Coronary artery (tissue), 2 donors: ENCODE results near the gene ABCA8.
"Not testable (repeated sequence)": the region's sequence is repeated elsewhere in the genome, so short reads cannot be mapped to it uniquely, and the experiment has no call there.

Experiments used
- DNase-seq: peaks from one replicate; pipeline ENCODE4 v3.0.0-alpha.2; 2017; ENCODE audit warnings: low spot score
- H3K27ac ChIP-seq, 2 donors: fragments of 200-600 bp; sonication (generic); one replicate each; pipeline ENCODE4 v1.5.1; 2016 to 2019
- H3K4me3 ChIP-seq: fragments of 200-600 bp; sonication (generic); 2 replicates; pipeline ENCODE4 v1.5.1; 2016; ENCODE audit warnings: mild to moderate bottlenecking, moderate library complexity
- TF ChIP-seq, protein P1 (sequence below): fragments of 200-600 bp; sonication (generic); IDR thresholded peaks from one replicate; pipeline ENCODE4 v1.5.1; 2019; ENCODE audit warnings: antibody characterized with exemption

The ABCA8 gene, protein sequence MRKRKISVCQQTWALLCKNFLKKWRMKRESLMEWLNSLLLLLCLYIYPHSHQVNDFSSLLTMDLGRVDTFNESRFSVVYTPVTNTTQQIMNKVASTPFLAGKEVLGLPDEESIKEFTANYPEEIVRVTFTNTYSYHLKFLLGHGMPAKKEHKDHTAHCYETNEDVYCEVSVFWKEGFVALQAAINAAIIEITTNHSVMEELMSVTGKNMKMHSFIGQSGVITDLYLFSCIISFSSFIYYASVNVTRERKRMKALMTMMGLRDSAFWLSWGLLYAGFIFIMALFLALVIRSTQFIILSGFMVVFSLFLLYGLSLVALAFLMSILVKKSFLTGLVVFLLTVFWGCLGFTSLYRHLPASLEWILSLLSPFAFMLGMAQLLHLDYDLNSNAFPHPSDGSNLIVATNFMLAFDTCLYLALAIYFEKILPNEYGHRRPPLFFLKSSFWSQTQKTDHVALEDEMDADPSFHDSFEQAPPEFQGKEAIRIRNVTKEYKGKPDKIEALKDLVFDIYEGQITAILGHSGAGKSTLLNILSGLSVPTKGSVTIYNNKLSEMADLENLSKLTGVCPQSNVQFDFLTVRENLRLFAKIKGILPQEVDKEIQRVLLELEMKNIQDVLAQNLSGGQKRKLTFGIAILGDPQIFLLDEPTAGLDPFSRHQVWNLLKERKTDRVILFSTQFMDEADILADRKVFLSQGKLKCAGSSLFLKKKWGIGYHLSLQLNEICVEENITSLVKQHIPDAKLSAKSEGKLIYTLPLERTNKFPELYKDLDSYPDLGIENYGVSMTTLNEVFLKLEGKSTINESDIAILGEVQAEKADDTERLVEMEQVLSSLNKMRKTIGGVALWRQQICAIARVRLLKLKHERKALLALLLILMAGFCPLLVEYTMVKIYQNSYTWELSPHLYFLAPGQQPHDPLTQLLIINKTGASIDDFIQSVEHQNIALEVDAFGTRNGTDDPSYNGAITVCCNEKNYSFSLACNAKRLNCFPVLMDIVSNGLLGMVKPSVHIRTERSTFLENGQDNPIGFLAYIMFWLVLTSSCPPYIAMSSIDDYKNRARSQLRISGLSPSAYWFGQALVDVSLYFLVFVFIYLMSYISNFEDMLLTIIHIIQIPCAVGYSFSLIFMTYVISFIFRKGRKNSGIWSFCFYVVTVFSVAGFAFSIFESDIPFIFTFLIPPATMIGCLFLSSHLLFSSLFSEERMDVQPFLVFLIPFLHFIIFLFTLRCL (N-terminal part only)

DNA sequence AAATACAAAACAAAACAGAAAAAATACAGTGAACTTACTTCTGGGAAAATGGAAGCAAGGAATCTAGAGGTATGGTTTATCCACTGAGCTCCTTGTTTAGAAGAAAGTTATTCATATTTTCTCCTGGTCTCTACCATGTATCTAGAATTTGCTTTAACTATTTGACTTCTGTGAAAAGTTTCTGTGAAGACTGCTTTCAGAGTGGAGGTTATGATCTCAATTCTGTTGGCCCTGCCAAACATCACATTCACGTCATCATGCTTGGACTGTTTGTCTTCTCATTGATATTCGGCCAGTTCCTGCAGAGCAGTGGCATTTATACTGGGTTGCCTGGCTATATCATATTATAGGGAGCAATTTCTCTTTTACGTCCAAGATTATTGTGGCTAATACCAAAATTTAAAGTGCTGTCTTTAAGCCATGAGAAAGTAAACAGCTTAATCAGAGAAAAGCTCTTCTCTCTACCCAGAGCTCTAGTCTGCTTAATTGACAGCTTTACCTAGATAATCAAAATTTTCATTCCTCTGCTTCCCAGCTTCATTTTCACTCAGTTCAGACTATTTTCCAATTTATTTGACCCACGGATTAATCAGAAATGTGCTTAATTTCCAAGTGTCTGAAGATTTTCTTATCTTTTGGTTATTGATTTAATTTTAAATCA is at the start of gene ABCA8:
Gene ABCA8, minus strand, starts transcription at position 212 of the 661 bp plus-strand sequence. CDS start 13,358 bp downstream, outside the sequence.
- H3K27ac ChIP-seq = peak within 1 kb of the TSS in 1 of 2 donors; percentile 49

DNA sequence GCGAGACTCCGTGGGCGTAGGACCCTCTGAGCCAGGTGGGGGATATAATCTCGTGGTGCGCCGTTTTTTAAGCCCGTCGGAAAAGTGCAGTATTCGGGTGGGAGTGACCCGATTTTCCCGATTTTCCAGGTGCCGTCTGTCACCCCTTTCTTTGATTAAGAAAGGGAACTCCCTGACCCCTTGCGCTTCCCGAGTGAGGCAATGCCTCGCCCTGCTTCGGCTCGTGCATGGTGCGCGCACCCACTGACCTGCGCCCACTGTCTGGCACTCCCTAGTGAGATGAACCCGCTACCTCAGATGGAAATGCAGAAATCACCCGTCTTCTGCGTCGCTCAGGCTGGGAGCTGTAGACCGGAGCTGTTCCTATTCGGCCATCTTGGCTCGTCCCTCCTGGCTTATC is 49.6 kb upstream of the ABCA8 start:
- not testable (repeated sequence) for H3K4me3 ChIP-seq, DNase-seq, H3K27ac ChIP-seq

More for the DNA sequence above, at the start of gene ABCA8:
- no peak for DNase-seq
- TF ChIP-seq, protein P1, sequence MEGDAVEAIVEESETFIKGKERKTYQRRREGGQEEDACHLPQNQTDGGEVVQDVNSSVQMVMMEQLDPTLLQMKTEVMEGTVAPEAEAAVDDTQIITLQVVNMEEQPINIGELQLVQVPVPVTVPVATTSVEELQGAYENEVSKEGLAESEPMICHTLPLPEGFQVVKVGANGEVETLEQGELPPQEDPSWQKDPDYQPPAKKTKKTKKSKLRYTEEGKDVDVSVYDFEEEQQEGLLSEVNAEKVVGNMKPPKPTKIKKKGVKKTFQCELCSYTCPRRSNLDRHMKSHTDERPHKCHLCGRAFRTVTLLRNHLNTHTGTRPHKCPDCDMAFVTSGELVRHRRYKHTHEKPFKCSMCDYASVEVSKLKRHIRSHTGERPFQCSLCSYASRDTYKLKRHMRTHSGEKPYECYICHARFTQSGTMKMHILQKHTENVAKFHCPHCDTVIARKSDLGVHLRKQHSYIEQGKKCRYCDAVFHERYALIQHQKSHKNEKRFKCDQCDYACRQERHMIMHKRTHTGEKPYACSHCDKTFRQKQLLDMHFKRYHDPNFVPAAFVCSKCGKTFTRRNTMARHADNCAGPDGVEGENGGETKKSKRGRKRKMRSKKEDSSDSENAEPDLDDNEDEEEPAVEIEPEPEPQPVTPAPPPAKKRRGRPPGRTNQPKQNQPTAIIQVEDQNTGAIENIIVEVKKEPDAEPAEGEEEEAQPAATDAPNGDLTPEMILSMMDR = no peak
- peak within 1 kb of the TSS; percentile 60 for H3K4me3 ChIP-seq

DNA sequence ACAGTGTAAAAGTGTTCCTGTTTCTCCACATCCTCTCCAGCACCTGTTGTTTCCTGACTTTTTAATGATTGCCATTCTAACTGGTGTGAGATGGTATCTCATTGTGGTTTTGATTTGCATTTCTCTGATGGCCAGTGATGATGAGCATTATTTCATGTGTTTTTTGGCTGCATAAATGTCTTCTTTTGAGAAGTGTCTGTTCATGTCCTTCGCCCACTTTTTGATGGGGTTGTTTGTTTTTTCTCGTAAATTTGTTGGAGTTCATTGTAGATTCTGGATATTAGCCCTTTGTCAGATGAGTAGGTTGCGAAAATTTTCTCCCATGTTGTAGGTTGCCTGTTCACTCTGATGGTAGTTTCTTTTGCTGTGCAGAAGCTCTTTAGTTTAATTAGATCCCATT is 44.6 kb upstream of the ABCA8 start:
- not testable (repeated sequence) for H3K27ac ChIP-seq, H3K4me3 ChIP-seq, DNase-seq

DNA sequence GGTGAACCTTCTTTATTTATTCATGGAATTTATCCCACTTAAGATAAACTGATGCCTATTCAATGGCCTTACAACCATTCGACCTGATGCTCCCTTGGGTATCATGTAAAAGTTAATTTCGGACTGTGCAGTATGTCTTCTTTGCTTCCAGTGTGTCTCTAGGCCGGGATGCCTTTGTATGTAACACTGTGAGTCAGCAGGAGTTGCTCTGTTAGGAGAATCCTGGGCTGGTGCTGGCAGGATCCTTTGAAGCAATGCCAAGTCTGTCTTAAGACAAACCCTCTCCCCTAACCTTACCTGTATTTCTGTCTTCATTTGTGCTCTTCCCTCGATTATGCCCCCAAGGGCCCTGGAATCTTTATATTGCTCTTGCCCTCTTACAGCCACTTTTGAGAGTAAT is 37.9 kb upstream of the ABCA8 start:
- no peak overlapping the region for H3K4me3 ChIP-seq
- TF ChIP-seq, protein P1 = no peak
- DNase-seq = no peak
- H3K27ac ChIP-seq = no peak overlapping the region

DNA sequence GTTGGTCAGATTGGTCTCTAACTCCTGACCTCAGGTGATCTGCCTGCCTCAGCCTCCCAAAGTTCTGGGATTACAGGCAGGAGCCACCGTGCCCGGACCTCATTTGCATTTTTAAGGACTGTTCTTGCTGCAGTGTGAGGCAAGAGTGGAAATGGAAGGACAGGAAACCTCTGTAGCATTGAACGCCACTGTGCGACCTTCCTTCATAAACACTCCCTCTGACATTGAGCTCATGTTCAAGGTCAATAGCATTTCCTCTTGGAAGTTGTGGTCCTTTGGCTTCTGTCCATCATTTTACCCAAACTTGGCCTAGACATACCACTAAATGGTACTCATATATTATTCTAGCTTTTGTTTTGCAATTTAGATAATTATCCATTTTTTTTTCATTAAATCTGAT is 32.8 kb upstream of the ABCA8 start:
- DNase-seq = no peak
- Histone ChIP-seq H3K27ac (no peak overlapping the region), H3K4me3 (no peak overlapping the region)
- TF ChIP-seq, protein P1 = no peak

DNA sequence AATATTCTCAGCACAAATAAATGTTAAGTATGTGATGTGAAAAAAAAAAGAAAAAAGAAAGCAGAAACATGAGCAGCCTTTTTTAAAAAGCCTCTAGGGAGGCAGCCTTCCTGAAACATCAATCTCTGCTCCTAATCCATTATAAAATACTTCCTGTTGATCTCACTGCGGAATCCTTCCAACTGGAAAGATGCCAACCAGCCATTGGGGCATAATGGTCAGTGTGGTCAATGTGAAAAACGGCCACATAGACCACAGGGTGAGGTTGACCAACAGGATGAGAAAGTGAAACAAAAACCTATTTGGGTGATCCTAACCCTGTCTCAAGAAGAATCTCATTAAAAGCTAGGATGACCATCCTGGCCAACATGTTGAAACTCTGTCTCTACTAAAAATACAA is 26.1 kb upstream of the ABCA8 start:
- Histone ChIP-seq H3K4me3 (peak overlapping the region; percentile 22), H3K27ac (no peak overlapping the region)
- no peak for DNase-seq
- TF ChIP-seq, protein P1 = no peak

DNA sequence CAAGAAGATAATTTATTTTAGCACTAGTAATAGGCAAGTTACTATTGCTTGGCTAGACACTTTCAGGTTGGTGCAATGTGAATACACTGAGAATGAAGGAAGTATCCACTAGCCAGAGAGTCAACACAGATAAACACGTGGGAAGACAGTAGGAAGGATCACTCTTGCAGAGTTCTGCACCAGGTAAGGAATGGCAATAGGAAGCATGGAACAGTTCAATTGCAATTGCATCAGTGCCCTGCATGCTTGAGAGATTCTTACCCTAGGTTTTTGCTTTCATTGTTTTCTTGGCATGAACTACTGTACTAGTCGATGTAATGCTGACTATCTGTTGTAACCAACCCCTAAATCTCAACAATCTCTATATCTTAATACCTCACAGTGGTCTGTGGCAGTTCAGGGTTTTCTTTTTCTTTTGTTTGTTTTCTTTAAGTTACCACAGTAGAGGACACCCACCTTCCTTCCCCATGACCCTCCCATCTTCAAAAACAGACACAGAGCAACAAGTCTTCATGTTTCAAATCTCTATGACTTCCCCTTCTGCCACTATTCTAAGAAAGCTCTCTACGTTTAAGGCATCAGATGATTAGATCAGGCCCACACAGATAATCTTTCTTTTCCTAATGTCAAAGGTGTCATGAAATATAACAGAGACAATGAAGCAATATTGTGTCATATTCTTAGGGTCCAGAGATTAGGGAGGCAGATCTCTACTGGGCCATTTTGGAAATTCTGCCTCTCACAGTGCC is 18.1 kb upstream of the ABCA8 start:
- no peak overlapping the region for H3K27ac ChIP-seq
- no peak overlapping the region for H3K4me3 ChIP-seq
- DNase-seq = no peak
- TF ChIP-seq, protein P1 = no peak
